ENCODE data around the gene CHD5. TPM values are rescaled to one million over a fixed set of nuclear protein-coding genes. Genes with fewer than 3 reads are reported as not detected.

The CHD5 gene
- total and polyA plus RNA-seq, 2 of the 4 experiments (the other 2 are of a cell fraction): under 0.01 to 0.09 TPM

DNA sequence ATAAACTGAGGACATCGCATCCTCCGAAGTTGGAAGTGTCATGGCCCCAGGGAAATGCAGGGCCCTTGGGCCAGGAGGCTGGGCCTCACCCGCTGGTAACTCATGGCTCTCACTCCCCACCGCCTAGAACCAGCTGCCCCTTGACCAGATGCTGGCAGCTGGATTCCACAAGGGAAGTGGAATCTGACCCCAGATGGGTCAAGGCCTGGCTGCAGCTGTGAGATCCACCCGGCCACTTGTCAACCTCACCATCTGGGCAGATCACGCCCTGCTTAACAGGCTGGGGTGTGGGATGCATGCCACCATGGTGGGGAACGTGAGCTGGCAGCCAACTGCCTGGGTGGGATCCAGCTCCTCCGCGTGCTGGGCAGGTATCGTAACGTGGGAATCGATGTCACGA lies 108.9 kb downstream of the CHD5 start:
- CTCF ChIA-PET: no interaction called here
- in situ Hi-C loops (cut with MboI; ENCODE audit: low sequenced_read_pairs): no loop called here

More for the DNA sequence above, 108.9 kb downstream of the CHD5 start:
- WGBS, 2 experiments (ENCODE audit: extremely low coverage in 2 of 2, insufficient read length in 1 of 2): 73% methylated on average over 7 of the region's 13 CpGs; no CpG with 5 or more reads in 1 of the 2 experiments
- no TSS peak for BruUV-seq (replicated peaks)
- Histone ChIP-seq H3K23ac (ENCODE audit: low read depth, low read length) (no peak overlapping the region), H4K20me1 (ENCODE audit: insufficient read depth, low read length) (no peaks in the 10 kb centered on the region), H3K9me1 (ENCODE audit: insufficient read depth, low read length) (no peaks in the 10 kb centered on the region), H3K27me3 (ENCODE audit: control insufficient read depth, insufficient read depth, low read length) (peaks cover 2% of the 10 kb centered on the region; the same call in 1 of the 2 replicates), H3K56ac (ENCODE audit: extremely low read depth, insufficient read depth, low read length) (no peak overlapping the region), H2AK9ac (replicated peaks; ENCODE audit: low read depth, low read length, poor library complexity) (no peak overlapping the region), H3K27ac (ENCODE audit: insufficient read depth, low read length) (no peak overlapping the region), H2BK20ac (ENCODE audit: low read depth, low read length) (no peak overlapping the region), H4K8ac (ENCODE audit: low read depth in 2 of 2, low read length in 2 of 2) (no peak overlapping the region), H2BK15ac (ENCODE audit: low read depth, low read length) (no peak overlapping the region), H2AFZ (replicated peaks; ENCODE audit: low read length, poor library complexity) (no peak overlapping the region), H3K79me1 (ENCODE audit: low read depth in 1 of 2, low read length in 2 of 2) (no peaks in the 10 kb centered on the region), H3K14ac (replicated peaks; ENCODE audit: low read depth, low read length) (no peak overlapping the region), H3K36me3 (ENCODE audit: control insufficient read depth, insufficient read depth, low read length) (no peaks in the 10 kb centered on the region), H2AK5ac (ENCODE audit: low read depth, low read length) (no peak overlapping the region), H2BK5ac (ENCODE audit: low read depth, low read length, poor library complexity, severe bottlenecking) (no peak overlapping the region), H4K5ac (ENCODE audit: low read depth, low read length) (no peak overlapping the region), H3K4ac (ENCODE audit: low read depth, low read length) (no peak overlapping the region), H3K4me1 (ENCODE audit: control insufficient read depth, insufficient read depth, low read length) (no peaks in the 10 kb centered on the region), H3K9me3 (ENCODE audit: control insufficient read depth, insufficient read depth, low read length) (no peaks in the 10 kb centered on the region), H3K9ac (ENCODE audit: low read depth, low read length) (no peak overlapping the region), H2BK120ac (ENCODE audit: low read depth, low read length) (no peak overlapping the region), H3K4me2 (ENCODE audit: low read depth, low read length) (no peak overlapping the region), H3K18ac (ENCODE audit: low read depth, low read length) (no peak overlapping the region), H4K91ac (ENCODE audit: insufficient read depth, low read depth, low read length) (no peak overlapping the region), H3K4me3 (ENCODE audit: insufficient read depth, low read depth, low read length) (no peak overlapping the region)
- ATAC-seq (ENCODE audit: low read depth) (no peak), DNase-seq (no peak)
- TF ChIP-seq POLR2A (IDR thresholded peaks at IDR 0.05; ENCODE audit: low read depth, low read length) (no peak), SMC3 (IDR thresholded peaks at IDR 0.05; ENCODE audit: low read depth, low read length) (no peak), CHD1 (IDR thresholded peaks at IDR 0.05; ENCODE audit: low read depth, low read length) (no peak), BHLHE40 (IDR thresholded peaks at IDR 0.05; ENCODE audit: low read depth, low read length) (no peak), RAD21 (IDR thresholded peaks at IDR 0.05; ENCODE audit: low read length) (no peak), MAZ (IDR thresholded peaks at IDR 0.05; ENCODE audit: borderline replicate concordance, low read depth, low read length) (no peak), FOS (IDR thresholded peaks at IDR 0.05; ENCODE audit: low read depth, low read length) (no peak), NFE2L2 (IDR thresholded peaks at IDR 0.05; ENCODE audit: low read depth, low read length) (no peak)
- TF ChIP-seq, protein P1, sequence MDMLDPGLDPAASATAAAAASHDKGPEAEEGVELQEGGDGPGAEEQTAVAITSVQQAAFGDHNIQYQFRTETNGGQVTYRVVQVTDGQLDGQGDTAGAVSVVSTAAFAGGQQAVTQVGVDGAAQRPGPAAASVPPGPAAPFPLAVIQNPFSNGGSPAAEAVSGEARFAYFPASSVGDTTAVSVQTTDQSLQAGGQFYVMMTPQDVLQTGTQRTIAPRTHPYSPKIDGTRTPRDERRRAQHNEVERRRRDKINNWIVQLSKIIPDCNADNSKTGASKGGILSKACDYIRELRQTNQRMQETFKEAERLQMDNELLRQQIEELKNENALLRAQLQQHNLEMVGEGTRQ (IDR thresholded peaks at IDR 0.05; ENCODE audit: low read depth, low read length): no peak
- POLR2A ChIA-PET (ENCODE audit: unreplicated experiment): no interaction called here
- intact Hi-C loops (cut with micrococcal nuclease) (no loop called here), dilution Hi-C loops (cut with HindIII; ENCODE audit: low sequenced_read_pairs, unreplicated experiment) (no loop called here)

All from IMR-90 (cell line).